HG03558 (cell line): ENCODE data around the gene VSTM1.

Source experiments
- ATAC-seq: cut with Tn5 transposase; IDR thresholded peaks from one replicate; pipeline ENCODE4 v1.9.1; 2021; ENCODE audit warnings: moderate number of reproducible peaks; ENCODE audit not compliant: unreplicated experiment; ENCODE audit errors: extremely low read depth

Gene VSTM1

GRCh38 chr19:54014920-54015560 is 48.7 kb downstream of the VSTM1 start:
- no peak for ATAC-seq

GRCh38 chr19:54013866-54014265 is 49.8 kb downstream of the VSTM1 start:
- ATAC-seq, result no peak

GRCh38 chr19:54011507-54012211 is 52.0 kb downstream of the VSTM1 start:
- no peak for ATAC-seq

- ATAC-seq, result no peak
Observed at GRCh38 chr19:54010474-54010873, 53.2 kb downstream of the VSTM1 start.

GRCh38 chr19:54009440-54009839 is 54.3 kb downstream of the VSTM1 start:
- no peak for ATAC-seq

- no peak for ATAC-seq
Observed at GRCh38 chr19:54002495-54003315, 61.0 kb downstream of the VSTM1 start.

GRCh38 chr19:54001496-54001895 is 62.2 kb downstream of the VSTM1 start:
- no peak for ATAC-seq

- no peak for ATAC-seq
Observed at GRCh38 chr19:53999694-54000093, 64.0 kb downstream of the VSTM1 start.

- ATAC-seq, result no peak
Observed at GRCh38 chr19:53998223-53998622, 65.5 kb downstream of the VSTM1 start.

- no peak for ATAC-seq
Observed at GRCh38 chr19:53994811-53995210, 68.9 kb downstream of the VSTM1 start.

- no peak for ATAC-seq
Observed at GRCh38 chr19:53993448-53993847, 70.2 kb downstream of the VSTM1 start.

- ATAC-seq, result no peak
Observed at GRCh38 chr19:53992815-53993214, 70.9 kb downstream of the VSTM1 start.

GRCh38 chr19:53992211-53992610 is 71.5 kb downstream of the VSTM1 start:
- no peak for ATAC-seq

- ATAC-seq, result no peak
Observed at GRCh38 chr19:53991224-53992113, 72.2 kb downstream of the VSTM1 start, which contains the start of gene CACNG6. CACNG6 (plus strand) TSS chr19:53991637; CDS start chr19:53992878, 1,241 bp downstream.
